ENCODE data around the gene ERG.

GRCh38 chr21:38355992-38356781 lies 142.1 kb downstream of the ERG start:
- TF ChIP-seq USF2 (IDR thresholded peaks at IDR 0.05; ENCODE audit: low read depth, low read length) (no peak), USF2 (CRISPR knock-in tag; IDR thresholded peaks at IDR 0.05; ENCODE audit: borderline replicate concordance) (no peak), POLR2A (IDR thresholded peaks at IDR 0.05; ENCODE audit: insufficient read depth in 1 of 2, low read depth in 2 of 2, low read length in 2 of 2) (no peak)

Data from HepG2 (cell line).